ENCODE data around the gene CNNM4.

DNA sequence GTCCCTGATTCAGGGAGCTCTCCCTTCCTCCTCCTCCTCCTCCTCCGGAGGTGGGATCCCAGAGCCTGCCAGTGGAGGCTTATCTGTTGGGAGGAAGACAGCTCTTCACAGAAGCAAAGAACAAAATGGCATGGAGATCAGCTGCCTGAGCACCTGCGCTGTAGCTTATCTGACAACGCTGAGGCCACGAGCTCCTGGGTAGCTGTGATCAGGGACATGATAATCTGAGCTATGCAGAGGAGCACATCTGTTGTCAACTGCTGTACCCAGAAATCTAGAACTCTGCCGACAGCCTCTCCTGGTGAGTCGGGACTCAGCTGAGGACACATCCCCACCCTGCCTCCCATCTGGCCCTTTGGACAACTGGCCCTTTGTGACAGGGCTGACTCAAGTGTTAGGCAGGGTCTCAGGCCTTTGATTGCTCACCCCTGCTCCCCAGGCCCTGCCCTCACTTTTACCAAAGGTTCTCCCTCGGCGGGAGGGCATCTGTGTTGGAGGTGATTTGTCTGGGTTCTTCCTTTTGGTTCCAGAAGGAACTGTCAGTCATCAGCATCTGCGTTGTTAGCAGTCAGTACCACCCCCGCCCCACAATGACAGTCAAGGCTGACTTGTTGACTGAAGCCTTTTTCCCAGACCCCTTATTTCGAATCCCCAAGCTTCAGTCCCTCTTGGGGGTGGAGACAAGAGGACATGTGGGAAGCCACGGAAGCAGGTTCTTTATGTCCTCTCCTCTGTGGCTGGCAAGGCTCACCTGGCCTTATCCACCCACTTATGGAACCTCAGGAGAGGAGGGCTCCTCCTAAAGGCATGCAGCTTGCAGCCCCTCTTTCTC lies 49.5 kb downstream of the CNNM4 start:
- TF ChIP-seq CTCF (IDR thresholded peaks at IDR 0.05) (no peak), POLR2A (IDR thresholded peaks at IDR 0.05) (no peak), POLR2AphosphoS5 (IDR thresholded peaks at IDR 0.05) (no peak)
